NCI-H2227 (cell line): ENCODE results near the gene ZNF804A.
"Not testable (repeated sequence)": the region's sequence is repeated elsewhere in the genome, so short reads cannot be mapped to it uniquely, and the experiment has no call there.

Experiments used
- DNase-seq: peaks from one replicate; lab custom pipeline; 2025; ENCODE audit not compliant: unreplicated experiment; lab: John Stamatoyannopoulos, UW

Gene ZNF804A

DNA sequence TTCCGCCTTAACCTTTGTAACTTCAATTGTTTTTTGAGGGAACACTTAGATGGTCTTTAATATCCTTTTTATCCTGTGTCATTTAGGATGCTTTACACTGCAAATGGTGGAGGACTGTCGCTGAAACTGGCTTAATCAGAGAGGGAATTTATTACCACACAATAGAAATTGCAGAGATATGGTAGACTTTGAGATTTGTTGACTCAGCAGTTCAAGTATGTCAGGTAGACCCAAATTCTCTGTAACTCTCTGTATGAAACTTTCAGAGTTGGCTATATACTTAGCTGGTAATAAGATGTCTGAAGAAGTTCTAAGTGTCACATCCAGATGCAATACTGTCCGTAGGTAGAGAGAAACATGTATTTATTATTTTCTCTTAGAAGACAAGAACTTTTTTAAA, 100.1 kb downstream of the ZNF804A start:
- no peak for DNase-seq

DNA sequence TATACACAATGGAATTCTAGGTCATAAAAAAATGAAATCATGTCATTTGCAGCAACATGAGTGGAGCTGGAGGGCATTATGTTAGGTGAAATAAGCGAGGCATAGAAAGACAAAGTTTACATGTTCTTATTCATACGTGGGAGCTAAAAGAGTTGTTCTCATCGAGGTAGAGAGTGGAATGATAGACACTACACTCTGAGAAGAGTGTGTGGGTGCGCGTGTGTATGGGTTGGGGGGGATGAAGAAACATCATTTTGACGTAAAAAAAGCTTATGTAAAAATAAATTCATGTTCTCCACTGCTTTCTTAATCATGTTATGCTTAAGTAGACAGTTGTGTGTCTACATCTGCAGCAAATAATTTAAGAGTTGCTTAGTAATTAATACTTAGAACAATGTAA, 123.6 kb downstream of the ZNF804A start:
- DNase-seq = no peak

DNA sequence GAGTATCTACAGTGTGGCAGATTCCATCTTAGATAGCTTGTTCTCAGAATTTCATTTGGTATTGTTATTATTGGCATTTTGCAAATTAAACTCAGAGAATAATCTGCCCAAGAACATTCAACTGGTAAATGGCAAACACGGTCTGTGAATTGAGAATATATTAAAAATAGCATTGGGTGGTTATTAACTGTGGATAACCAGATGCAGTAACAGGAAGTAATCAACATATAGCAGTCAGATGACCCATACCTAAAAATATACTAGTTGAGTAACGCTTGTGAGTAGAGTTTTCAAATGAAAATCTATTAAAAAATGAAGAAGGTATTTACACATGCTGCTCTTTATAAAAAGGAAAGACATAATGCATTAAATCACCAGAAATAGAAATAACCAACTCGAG, 129.5 kb downstream of the ZNF804A start:
- no peak for DNase-seq

DNA sequence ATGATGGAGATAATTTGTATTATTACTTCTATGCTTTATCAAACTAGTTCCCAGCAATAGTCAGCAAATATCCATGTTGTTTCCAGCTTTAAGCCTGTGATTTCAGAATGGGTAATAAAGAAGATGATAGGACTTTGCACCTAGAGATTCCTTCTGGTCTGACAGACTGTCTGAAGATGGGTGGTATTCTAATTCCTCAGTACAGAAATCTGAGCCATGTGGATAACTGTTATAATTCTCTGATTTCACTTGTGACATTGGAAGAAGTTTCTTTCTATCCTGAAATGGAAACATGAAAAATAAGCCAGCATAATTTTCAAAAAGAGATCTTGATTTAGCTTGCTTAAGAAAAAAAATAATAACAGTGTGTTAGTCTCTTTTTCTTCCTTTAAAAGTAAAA, 130.1 kb downstream of the ZNF804A start:
- DNase-seq = no peak

DNA sequence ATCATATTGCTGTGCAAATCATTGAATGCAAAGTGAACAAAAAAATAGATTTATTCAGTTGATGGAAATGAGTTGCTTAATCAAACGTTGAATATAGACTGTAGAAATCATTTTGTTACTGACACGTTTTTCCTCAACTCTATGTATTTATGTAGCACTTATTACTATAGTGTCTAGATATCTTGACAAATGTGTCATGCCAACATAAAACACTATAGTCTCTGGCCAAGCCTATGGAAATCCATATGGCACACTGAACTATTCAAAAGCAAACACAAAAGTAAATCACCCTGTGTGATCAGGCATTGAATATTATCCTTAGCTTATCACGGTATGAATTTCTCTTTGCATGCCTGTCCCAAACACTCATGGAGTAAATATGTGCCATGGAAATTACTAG, 131.3 kb downstream of the ZNF804A start:
- no peak for DNase-seq

DNA sequence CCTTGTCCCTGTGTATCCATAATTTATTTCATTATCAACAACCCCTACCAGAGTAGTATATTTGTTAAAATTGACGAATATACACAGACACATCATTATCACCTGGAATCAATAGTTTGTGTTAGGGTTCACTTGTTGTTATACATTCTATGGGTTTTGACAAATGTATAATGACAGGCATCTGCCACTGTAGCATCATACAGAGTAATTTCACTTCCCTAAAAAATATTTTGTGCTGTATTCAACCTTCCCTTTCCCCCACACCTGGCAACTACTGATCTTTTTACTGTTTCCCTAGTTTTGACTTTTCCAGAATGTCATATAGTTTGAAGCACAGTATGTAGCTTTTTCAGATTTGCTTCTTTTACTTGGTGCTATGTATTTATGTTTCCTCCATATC, 132.0 kb downstream of the ZNF804A start:
- DNase-seq = no peak

DNA sequence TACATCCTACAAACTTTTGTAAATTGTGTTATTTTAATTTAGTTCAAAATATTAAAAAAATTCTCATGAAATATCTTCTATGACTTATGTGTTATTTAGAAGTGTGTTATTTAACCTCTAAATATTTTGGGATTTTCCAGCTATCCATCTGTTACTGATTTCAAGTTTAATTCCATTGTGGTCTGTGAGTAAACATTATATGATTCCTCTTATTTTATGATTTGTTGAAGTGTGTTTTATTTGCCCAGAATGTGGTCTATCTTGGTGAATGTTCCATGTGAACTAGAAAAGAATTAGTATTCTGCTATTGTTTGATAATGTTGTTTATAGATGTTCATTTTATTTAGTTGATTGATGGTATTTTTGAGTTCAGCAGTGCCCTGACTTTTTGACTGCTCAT, 136.0 kb downstream of the ZNF804A start:
- DNase-seq = no peak

DNA sequence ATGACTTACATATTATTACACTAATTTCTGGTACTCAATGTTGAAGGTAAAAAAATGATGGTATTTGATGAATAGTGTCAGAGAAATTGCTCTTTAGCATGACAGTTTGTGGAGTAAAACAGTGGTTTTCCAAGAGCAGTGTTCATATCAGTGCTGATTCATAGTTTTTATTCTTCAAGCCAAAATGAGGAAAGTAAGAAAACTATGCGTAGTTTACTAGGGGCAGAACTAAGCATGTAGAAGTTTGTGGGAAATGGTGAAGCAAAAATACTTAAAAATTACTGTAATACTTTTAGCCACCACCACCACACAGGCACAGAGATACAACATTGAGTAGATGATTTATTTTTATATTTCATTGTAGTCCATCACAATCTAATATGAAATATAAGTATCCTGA, 137.3 kb downstream of the ZNF804A start:
- DNase-seq = no peak

DNA sequence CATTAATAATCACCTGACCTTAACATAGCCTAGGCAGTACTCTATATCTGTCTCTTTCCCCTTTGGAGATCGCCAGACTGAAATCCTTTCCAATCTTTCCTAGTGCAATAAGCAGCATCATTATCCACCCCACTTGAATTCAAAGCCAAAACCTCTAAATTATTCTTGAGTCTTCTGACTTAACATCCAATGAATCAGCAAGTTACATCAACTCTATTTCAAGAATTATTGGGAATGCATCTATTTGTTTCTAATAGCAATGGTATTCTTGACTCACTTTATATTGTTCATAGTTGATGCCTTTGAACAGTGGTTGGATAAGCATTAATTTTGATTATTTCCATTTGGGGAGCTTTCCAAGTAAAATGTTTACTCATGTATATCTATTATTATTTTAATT, 144.8 kb downstream of the ZNF804A start:
- DNase-seq = no peak

DNA sequence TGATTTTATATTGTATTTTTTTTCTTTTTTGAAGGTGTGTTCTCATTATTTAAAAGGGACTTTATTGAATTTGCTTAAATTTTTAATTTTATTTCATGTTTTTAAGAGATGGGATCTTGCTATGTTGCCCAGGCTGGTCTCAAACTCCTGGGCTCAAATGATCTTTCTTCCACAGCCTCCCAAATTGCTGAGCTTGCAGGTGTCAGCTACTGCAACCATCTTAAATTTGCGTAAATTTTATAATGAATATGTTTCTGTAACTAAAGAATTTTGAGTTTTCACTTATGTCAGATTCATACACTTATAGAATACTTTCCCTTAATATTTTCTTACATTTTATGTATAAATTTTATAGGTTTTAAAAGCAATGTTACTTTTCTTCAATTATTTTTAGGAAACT, 157.8 kb downstream of the ZNF804A start:
- no peak for DNase-seq

DNA sequence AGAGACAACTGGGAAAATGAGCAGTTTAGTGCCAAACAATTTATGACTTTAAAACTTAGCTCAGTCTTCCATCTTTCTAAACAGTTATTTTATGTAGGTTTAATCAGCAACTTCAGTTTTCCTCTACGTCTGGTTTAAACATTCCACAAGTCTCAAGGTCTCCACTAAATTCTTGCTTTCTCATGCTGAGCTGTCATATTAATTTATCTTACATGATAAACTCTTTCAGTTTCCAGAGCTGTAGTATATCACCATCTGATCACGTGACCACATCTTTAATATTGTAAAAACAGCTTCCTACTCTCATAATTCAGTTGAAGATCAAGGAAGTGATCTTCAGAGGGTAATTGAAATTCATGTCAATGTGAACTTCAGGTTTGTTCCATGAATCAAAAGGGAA, 158.6 kb downstream of the ZNF804A start:
- no peak for DNase-seq

DNA sequence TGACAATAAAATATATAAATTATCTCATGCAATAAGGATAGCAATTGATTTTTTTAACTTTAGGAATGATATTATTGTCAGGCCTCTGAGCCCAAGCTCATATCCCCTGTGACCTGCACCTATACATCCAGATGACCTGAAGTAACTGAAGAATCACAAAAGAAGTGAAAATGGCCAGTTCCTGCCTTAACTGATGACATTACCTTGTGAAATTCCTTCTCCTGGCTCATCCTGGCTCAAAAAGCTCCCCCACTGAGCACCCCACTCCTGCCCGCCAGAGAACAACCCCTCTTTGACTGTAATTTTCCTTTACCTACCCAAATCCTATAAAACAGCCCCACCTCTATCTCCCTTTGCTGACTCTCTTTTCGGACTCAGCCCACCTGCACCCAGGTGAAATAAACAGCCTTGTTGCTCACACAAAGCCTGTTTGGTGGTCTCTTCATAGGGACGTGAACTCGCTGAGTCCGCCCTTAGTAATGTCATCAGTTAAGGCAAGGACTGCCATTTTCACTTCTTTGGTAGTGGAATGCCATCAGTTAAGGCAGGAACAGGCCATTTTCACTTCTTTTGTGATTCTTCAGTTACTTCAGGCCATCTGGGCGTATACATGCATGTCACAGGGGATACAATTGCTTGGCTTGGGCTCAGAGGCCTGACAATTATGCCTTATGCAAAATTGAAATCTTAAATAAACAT, 161.4 kb downstream of the ZNF804A start:
- not testable (repeated sequence) for DNase-seq

DNA sequence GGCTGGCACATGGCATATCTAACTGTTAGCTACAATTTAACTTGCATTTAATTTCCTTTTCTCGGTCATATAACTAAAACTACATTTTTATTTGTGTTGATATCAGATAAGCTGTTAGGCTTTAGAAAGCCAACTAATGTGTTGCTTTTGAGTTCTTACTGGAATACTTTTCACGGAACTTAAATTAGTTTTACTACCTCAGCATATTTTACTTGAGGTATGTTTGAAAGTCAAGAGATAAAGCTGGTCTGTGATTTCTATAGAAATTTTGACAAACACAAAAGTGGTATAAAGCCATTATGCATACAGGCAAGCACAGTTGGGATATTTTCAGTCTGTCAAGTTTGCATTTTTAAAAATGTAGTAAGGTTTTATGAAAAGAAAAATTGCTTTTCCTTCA, 162.6 kb downstream of the ZNF804A start:
- no peak for DNase-seq

DNA sequence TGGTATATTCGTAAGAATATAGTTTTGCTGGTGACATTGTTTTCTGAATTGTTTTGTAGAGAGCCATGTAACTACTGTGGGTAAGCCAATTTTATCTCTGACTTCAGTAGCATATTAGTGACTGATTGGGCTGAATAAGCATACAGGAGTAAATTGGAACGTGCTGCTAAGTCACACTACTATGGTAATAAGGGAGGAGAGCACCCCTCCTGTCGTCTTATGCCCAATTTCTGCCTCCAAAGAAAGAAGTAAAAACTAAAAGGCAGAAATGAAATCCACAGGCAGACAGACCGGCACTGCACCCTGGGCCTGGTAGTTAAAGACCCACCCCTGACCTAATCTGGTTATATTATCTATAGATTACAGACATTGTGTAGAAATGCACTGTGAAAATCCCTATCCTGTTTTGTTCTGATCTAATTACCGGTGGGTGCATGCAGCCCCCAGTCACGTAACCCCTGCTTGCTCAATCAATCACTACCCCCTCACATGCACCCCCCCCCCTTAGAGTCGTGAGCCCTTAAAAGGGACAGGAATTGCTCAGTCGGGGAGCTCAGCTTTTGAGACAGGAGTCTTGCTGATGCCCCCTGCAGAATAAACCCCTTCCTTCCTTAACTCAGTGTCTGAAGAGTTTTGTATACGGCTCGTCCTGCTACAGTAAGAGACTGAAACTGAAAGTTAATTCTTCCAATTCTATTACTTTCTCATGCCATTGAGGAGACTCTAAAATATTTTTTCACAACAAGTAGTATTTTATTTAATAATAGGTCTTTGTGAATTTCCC, 167.0 kb downstream of the ZNF804A start:
- DNase-seq = no peak

DNA sequence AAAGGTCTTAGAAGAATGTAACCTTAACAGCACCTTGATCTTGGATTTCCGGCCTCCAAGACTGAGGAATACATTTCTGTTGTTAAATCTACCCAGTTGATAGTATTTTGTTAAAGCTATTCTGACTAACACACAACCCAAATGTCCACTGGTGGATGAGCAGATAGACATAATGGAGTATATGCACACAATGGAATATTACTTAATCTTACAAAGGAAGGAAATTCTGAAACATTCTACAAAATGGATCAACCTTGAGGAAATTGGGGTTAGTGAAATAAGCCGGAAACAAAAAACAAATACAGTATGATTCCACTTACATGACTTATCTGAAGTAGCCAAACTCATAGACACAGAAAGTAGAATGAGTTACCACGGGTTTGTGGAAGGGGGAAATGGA, 168.7 kb downstream of the ZNF804A start:
- no peak for DNase-seq

DNA sequence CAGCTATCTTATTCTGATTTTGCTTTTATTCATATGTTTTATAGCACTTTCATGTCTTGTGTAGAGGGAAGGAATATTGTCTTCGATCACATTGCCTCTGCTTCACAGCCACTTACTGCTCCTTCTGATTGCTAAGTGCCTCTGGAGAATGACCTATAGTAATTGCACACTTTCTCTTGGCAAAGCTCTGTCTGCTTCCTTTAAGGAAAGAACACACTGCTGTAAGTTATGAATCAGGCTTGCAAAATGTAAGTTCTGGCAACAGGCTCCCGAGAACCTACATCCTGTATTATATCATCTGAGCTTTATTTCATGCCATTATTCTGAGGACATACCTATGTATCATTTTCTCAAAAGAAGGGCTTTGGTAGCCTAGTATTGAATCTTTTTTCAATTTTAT, 170.7 kb downstream of the ZNF804A start:
- peak; percentile 13 for DNase-seq

DNA sequence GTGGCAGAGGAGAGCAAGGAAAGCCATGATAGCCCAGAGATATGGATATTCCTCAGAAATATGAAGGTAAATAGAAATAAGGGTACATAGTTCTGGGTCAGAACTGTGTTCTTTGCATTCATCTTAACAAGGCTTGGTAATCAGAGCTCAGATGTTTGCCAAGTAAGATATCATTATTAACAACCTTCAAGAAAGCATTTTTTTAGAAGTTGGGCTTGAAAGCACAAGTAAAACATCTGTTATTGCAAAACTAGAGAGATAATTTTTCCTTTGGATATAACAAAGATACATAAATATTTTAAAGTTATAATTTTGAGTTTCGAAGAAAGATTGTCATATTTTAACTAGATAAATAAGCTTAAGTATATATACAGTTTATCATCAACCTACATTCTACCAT, 171.4 kb downstream of the ZNF804A start:
- DNase-seq = no peak

DNA sequence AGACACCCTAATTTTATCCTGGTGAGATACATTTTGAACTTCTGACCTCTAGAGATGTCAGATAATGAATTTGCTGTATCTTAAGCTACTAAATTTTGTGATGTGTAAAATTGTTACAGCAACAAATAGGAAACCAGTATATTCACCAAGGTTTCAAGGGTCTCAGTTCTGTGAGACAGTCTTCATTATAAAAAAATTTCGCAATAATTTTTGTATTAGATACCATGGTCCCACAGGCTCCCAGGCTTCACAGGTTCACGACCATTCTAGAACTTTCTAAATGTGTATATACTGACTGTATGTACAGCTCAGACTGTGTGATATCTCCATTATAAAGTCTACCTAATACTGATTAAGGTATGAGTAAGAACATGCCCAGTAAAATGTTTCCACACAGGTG, 181.4 kb downstream of the ZNF804A start:
- DNase-seq = no peak

DNA sequence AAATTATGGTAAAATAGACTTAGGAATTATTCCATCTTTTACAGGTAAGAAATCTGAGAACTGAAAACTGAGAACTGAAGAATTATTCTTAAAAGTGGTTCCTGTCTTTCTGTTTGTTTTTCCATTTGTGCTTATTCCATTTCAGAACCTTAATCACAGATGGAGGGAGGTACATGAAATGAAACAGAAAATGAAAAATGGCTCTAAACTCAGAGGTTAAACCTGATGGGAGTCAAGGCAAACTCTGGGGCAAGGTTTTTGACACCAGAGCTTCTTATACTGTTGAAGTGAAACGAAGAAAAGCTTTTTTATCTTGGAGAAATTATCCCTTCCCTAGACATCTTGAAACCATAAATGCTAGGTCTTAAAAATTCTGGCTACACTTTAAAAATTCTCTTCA, 182.1 kb downstream of the ZNF804A start:
- DNase-seq = no peak

DNA sequence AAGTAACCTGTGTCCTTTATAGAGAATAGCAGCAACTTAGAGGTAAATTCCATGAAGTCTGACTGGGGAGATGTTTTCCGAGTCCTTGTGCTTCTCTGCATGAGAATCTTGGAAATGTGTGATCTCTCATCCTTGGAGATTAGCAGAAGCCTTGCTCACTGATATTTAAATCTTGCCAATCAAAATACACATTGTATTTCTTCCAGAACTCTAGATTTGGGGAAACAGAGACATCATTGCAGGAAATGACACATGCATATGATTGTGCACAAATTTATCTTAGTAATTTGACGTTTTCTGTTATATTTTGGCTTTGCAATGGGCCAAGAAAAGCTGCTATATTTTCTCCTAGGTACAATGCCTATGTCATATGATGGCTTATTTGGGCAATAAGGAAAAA, 182.6 kb downstream of the ZNF804A start:
- DNase-seq = no peak

DNA sequence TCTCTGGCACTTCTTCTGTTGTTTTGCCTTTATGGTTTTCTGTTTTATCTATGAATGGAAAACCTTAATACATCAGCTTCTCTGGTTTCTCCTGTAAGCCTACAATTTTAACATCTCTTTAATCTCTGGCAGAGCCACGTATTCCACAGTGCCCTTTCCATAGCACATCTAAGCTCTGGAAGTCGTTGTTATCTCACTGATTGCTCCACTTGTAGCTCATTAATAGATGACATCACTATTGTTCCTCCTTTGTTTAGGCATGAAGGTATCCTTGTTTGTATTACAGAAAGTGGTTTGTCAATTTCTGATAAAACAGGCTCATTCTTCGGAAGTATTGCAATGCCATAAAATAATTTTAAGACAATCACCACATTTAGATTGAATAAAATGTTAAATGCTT, 185.2 kb downstream of the ZNF804A start:
- DNase-seq = no peak

DNA sequence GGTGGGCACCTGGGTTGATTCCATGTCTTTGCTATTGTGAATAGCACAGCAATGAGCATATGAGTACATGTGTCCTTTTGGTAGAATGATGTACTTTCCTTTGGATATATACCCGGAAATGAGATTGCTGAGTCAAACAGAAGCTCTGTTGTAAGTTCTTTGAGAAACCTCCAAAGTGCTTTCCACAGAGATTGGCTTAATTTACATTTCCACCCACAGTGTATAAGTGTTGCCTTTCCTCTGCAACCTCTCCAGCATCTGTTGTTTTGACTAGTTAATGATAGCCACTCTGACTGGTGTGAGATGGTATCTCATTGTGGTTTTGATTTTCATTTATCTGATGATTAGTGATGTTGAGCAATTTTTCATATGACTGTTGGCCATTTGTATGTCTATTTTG, 194.8 kb downstream of the ZNF804A start:
- DNase-seq = no peak

DNA sequence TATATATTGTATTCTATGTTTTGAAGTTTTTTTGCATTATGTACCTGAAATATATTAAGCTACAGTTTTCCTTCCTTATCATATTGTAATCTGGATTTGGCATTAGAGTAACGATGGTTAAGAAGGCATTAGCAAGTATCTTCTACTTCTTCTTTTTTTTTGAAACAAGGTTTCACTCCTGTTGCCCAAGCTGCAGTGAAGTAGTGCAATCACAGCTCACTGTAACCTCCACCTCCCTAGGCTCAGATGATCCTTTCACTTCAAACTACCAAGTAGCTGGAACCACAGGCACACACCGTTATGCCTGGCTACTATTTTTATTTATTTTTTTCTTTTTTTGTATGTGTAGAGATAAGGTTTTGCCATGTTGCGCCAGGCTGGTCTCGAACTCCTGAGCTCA, 201.1 kb downstream of the ZNF804A start:
- no peak for DNase-seq
